Measurements from ENCODE around the gene FOSB. TPM values are rescaled to one million over a fixed set of nuclear protein-coding genes. Genes with fewer than 3 reads are reported as not detected.
A peak's percentile ranks its signal among the peaks of the same experiment; 100 is the strongest.

FOSB gene
- total RNA-seq, 1 experiment from 2014 or later: 2.3 TPM

- ATAC-seq: no peak
Measured at GRCh38 chr19:45423033-45423588, 44.7 kb upstream of the FOSB start.

GRCh38 chr19:45423589-45424190 lies 44.1 kb upstream of the FOSB start, which contains the start of gene ERCC1:
Gene ERCC1, minus strand, starts transcription at chr19:45423917. Its CDS starts 543 bp downstream, at chr19:45423374.
- POLR2A ChIA-PET: interaction anchor here (0.6 to 1.0 kb wide), 2 partner anchors 16 to 101 kb away, joined by 4 read pairs; no protein-coding TSS in a partner anchor
- peak; percentile 90 for ATAC-seq
- peak within 1 kb of the TSS; percentile 99 for H3K27ac Mint-ChIP-seq
- DNase-seq (ENCODE audit: low spot score): peak; percentile 100
- H3K4me1 Mint-ChIP-seq: peaks cover 21% of the 10 kb centered on the region
- peak within 1 kb of the TSS; percentile 93 for H3K4me3 Mint-ChIP-seq
- no peaks in the 10 kb centered on the region for H3K9me3 Mint-ChIP-seq
- H3K36me3 Mint-ChIP-seq: peaks cover 3% of the 10 kb centered on the region; the same call in 1 of the 2 replicates
- no peaks in the 10 kb centered on the region for H3K27me3 Mint-ChIP-seq (ENCODE audit: low read depth)
- CTCF ChIA-PET: interaction anchor here (0.7 to 3.0 kb wide), 11 partner anchors 16 to 258 kb away, joined by 3 to 30 read pairs (median 6); partner anchors contain the start of gene PPP1R13L
- TF ChIP-seq ATF1 (CRISPR knock-in tag; IDR thresholded peaks at IDR 0.05) (no peak), SOX15 (CRISPR knock-in tag; IDR thresholded peaks at IDR 0.05) (no peak), HMGXB4 (CRISPR knock-in tag; IDR thresholded peaks at IDR 0.05) (peak; percentile 55; the same call in 1 of the 2 replicates), PREB (CRISPR knock-in tag; IDR thresholded peaks at IDR 0.05; ENCODE audit: borderline replicate concordance) (no peak), IRF2 (CRISPR knock-in tag; IDR thresholded peaks at IDR 0.05; ENCODE audit: borderline replicate concordance, low read depth) (no peak), ZMAT4 (CRISPR knock-in tag; IDR thresholded peaks at IDR 0.05) (no peak), STAT6 (CRISPR knock-in tag; conservative IDR thresholded peaks at IDR 0.05; ENCODE audit: low read depth) (no peak), ZNF121 (CRISPR knock-in tag; IDR thresholded peaks at IDR 0.05) (no peak), GRHL2 (CRISPR knock-in tag; IDR thresholded peaks at IDR 0.05; ENCODE audit: insufficient replicate concordance, severe bottlenecking) (no peak), JAZF1 (CRISPR knock-in tag; IDR thresholded peaks at IDR 0.05) (no peak), CDX4 (CRISPR knock-in tag; IDR thresholded peaks at IDR 0.05; ENCODE audit: borderline replicate concordance) (no peak), OVOL2 (CRISPR knock-in tag; IDR thresholded peaks at IDR 0.05; ENCODE audit: borderline replicate concordance) (no peak), MAX (CRISPR knock-in tag; IDR thresholded peaks at IDR 0.05) (peak; percentile 97), ZBTB43 (CRISPR knock-in tag; IDR thresholded peaks at IDR 0.05) (peak; percentile 66; the same call in 1 of the 2 replicates), CREB1 (CRISPR knock-in tag; IDR thresholded peaks at IDR 0.05) (no peak)

More at GRCh38 chr19:45423033-45423588, 44.7 kb upstream of the FOSB start:
- Mint-ChIP-seq H3K36me3 (peaks cover 5% of the 10 kb centered on the region; the same call in 1 of the 2 replicates), H3K4me1 (peaks cover 21% of the 10 kb centered on the region), H3K9me3 (no peaks in the 10 kb centered on the region), H3K27ac (peak overlapping the region; percentile 96), H3K4me3 (peak overlapping the region; percentile 93), H3K27me3 (ENCODE audit: low read depth) (no peaks in the 10 kb centered on the region)
- TF ChIP-seq TCF7 (CRISPR knock-in tag; IDR thresholded peaks at IDR 0.05; ENCODE audit: low read depth) (0 out of 2 replicates have a peak, but pooled peaks have one; percentile 48), STAT6 (CRISPR knock-in tag; conservative IDR thresholded peaks at IDR 0.05; ENCODE audit: low read depth) (no peak), NR3C1 (CRISPR knock-in tag; conservative IDR thresholded peaks at IDR 0.05; ENCODE audit: low read depth) (no peak), ESRRA (CRISPR knock-in tag; IDR thresholded peaks at IDR 0.05; ENCODE audit: borderline replicate concordance) (no peak), CBFB (CRISPR knock-in tag; IDR thresholded peaks at IDR 0.05; ENCODE audit: low read depth) (no peak), RELA (CRISPR knock-in tag; IDR thresholded peaks at IDR 0.05; ENCODE audit: borderline replicate concordance) (no peak)
- ChIA-PET POLR2A (interaction anchor here (0.5 to 0.6 kb wide), 3 partner anchors 27 to 101 kb away, joined by 3 to 4 read pairs (median 4); no protein-coding TSS in a partner anchor), CTCF (interaction anchor here (0.7 to 3.0 kb wide), 6 partner anchors 16 to 259 kb away, joined by 3 to 30 read pairs (median 8); partner anchors contain the start of gene PPP1R13L)
- no peak for DNase-seq (ENCODE audit: low spot score)
